ENCODE data around the gene STK4. TPM values are rescaled to one million over a fixed set of nuclear protein-coding genes. Genes with fewer than 3 reads are reported as not detected.
A peak's percentile ranks its signal among the peaks of the same experiment; 100 is the strongest.

The STK4 gene
- total RNA-seq, 1 donor from 2014 or later, result 15.8 TPM

DNA sequence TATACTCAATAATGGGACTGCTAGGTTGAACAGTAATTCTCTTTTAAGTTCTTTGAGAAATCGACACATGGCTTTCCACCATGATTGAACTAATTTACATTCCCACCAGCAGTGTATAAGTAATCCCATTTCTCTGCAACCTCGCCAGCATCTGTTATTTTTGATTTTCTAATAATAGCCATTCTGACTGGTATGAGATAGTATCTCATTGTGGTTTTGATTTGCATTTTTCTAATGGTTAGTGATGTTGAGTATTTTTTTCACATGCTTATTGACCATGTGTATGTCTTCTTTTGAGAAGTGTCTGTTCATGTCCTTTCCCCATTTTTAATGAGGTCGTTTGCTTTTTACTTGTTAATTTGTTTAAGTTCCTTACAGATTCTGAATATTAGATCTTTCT is 66.5 kb downstream of the STK4 start:
- no peak for ATAC-seq

DNA sequence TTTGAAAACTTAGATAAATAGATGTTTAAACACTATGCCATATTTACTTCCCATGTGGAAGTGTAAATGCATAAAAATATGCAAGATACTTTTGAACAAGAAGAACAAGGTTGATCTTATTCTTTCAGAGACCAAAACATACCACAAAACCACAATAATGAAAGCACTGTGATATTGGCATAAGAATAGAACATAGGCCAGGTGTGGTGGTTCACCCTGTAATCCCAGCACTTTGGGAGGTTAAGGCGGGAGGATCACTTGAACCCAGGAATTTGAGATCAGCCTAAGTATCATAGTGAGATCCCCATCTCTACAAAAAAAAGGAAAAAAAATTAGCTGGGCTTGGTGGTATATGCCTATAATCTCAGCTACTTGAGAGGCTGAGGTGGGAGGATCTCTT is 68.1 kb downstream of the STK4 start:
- ATAC-seq, result no peak

DNA sequence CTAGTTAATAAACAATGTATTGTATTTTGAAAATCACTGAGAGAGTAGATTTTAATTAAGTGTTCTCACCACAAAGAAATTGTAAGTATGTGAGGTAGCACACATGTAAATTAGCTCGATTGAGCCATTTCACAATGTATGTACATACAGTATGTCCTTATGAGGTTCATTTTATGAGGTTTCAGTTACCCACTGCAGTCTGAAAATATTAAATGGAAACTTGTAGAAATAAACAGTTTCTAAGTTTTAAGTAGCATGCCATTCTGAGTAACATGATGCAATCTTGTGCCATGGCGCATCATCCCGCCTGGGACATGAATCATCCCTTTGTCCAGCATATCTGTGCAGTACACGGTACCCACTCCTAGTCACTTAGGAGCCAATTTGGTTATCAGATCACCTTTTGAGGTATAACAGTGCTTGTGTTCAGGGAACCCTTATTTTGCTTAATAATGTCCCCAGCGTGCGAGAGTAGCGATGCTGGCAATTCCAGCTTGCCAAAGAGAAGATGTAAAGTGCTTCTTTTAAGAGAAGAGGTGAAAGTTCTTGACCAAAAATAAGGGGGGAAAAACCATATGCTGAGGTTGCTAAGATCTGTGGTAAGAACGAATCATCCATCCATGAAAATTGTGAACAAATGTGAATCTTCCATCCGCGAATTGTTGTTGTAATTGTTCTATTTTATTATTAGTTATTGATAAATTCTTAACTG is 69.9 kb downstream of the STK4 start:
- peak; percentile 63 for ATAC-seq

GRCh38 chr20:45037050-45037449 is 70.7 kb downstream of the STK4 start:
- ATAC-seq, result peak; percentile 49

DNA sequence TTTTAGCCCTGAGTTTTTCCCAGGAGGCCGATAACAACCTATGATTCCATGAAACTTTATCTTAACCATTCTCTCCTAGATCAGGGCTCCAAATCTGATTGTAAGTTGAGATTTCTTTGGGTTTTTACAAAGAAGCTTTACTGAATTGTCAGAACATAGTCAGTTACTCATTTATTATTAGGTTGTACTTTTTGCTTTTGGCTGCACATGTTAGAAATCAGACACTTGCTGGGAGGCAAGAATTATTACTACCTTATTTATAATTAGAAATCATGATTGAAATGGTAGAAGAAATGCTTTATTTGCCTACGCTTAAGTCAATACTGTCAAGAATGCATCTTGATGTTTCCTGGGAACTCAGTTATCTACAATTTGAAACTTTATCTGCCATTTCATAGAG is 71.3 kb downstream of the STK4 start:
- no peak for ATAC-seq

DNA sequence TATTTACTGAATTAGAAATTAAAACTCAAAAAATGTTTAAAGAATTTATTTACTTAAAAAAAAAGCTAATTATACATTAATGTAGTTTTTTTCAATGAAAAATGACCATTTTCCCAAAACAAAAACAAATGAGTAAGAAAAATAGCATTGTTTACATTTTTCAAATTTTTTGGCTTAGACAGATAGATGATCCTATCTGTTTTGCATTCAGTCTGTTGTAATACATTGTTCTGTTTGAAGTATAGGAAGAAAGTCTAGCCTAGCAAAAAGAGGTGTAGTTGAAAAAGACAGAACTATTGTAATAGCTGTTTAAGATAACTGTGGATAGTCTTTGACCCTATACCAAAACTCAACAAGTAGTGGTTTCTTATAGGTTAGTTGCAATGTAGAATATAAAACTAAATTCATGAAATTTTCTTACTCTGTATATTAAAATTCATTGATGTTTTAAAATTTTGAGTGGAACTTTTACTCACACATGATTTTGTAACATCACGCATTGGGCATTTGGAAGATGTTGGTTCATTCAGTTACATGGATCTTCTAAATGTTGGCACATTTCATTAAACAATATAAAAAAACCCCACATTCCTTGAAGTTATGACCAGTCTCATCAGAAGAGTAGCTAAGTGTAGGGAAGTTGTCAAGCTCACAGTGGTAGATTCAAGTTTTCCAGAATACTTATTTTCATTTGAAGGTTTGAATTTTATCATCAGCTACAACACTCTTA is 72.6 kb downstream of the STK4 start:
- ATAC-seq, result no peak

GRCh38 chr20:45039475-45039820 is 73.1 kb downstream of the STK4 start:
- no peak for ATAC-seq

DNA sequence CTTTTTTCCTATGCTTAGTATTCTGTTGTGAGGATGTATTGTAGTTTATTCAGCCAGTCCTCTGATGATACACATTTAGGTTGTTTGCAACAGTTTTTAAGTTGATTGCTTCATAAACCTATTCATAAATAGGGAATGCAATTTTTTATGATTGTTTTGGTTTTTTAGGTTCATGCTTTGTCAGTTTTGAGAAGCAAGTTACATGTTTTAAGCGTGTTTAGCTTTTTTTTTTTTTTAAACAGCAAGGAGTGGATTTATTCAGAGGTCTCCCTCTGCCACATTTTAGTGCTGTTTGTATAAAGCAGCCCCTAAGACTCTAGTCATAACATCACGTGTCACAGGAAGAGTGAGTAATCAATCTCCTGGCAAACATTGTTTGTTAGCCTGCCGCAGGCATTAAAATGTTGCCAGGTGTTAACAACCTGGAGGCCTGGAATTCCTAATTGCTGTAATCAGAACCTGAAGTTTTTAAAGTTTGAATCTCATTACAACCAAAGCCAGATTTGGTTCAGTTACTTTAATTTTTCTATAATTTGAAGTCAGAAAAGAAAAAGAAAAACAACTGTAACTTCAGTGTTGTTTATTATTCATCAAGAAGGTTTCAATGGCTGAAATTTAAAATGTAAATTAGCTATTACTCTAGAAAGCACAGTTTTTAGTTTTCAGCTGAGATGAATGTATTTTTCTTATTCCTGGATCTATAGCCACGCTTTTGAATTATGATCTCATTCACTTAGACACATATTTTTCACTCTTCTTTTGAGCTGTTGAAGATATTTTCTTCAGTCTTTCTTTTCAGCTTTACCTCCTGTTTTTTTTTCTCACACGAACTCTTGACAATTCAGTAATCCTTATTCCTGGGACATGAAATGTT is 75.4 kb downstream of the STK4 start:
- ATAC-seq, result no peak

DNA sequence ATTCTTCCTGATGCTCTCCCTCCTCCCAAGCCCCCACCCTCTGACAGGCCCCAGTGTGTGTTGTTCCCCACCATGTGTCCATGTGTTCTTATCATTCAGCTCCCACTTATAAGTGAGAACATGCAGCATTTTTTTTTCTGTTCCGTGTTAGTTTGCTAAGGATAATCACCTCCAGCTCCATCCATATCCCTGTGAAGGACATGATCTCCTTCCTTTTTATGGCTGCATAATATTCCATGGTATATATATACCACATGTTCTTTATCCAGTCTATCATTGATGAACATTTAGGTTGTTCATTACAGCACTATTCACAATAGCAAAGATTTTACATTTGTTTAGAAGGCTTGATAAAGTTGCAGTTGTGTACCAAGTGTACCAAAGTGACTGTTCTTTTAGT is 76.7 kb downstream of the STK4 start:
- no peak for ATAC-seq

- peak; percentile 79 for ATAC-seq
These were observed 77.8 kb downstream of the STK4 start for GRCh38 chr20:45044084-45044573.

- no peak for ATAC-seq
These were observed 78.3 kb downstream of the STK4 start for GRCh38 chr20:45044601-45045000.

- ATAC-seq, result no peak
These were observed 81.3 kb downstream of the STK4 start for GRCh38 chr20:45047581-45048119.

DNA sequence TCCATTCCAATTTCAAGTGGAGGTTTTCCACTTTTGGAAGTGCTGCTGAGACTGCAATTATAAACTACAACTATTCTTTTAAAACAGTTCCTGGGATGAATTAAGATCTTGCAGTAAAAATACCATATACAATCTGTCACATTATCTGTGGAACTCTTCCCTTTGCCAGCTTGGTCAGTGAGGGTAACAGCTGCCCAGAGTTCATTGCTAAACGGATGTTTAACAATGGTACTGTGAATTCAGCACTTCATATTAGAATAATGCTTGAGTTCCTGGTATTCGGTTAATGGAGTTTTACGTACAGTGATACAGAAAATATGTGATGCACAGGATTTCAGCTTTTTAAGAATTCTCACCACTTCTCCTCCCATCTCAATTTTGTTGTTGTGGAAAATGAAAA is 83.1 kb downstream of the STK4 start:
- no peak for ATAC-seq

- no peak for ATAC-seq
These were observed 83.7 kb downstream of the STK4 start for GRCh38 chr20:45049904-45050471.

GRCh38 chr20:45051204-45052060 is 85.1 kb downstream of the STK4 start:
- no peak for ATAC-seq

GRCh38 chr20:45052698-45053429 is 86.6 kb downstream of the STK4 start:
- ATAC-seq, result no peak

DNA sequence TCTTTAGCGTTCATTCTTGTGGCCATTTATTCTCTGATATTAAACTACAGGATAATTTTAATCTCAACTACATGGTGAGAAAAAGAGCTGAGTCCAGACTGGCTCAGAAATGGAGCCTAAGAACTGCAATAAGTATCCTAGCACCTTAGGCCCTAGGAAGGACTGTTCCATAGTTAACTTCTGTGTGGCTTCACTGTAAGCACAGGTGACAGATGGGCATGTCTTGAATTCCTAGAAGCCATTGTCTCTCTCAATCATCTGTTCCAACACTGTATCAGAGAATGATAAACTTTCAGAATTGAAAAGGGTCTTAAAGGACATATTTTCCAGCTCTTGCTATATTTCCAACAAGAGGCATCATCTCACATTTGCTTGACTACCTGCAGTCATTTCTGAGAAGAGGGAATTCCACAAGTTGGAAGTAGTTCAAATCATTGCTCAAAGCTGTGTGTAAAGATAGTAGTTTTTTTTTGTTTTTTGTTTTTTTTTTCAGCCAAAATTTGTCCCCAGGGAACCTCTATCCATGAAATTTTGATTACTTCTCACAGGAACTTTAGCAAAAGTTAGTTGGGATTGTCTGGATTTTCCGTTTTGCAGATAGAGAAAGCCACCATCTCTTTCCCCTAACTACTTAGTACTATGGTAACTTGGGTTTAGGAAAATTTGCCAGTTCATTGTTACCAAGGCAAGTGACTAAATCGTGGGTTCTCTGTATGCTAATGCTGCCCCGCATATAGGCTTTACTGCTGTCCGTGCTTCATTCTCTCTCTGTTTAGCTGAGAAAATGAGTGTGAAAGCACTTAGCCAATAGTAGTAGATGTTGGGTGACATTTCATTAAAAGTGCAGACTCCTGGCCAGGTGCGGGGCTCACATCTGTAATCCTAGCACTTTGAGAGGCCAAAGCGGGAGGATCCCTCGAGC is 87.4 kb downstream of the STK4 start:
- ATAC-seq, result no peak

DNA sequence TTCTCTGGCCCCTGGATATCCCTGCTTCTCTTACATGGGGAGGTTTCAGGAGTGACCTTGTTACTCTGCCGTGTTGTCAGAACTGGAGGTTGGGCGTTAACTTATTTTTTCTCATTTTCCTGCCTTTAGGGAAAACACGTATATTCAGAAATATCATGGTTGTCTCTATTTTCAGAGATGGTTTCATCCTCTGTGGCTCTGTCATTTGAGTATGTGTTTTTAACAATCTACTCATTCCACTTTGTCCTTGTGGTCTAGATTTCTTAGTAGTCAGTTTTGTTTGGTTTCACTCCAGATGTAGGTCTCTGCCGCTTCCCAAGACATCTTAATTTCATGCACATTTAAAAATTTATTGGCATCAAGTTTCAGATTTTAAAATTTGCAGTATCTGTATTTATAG is 88.7 kb downstream of the STK4 start:
- ATAC-seq, result no peak

DNA sequence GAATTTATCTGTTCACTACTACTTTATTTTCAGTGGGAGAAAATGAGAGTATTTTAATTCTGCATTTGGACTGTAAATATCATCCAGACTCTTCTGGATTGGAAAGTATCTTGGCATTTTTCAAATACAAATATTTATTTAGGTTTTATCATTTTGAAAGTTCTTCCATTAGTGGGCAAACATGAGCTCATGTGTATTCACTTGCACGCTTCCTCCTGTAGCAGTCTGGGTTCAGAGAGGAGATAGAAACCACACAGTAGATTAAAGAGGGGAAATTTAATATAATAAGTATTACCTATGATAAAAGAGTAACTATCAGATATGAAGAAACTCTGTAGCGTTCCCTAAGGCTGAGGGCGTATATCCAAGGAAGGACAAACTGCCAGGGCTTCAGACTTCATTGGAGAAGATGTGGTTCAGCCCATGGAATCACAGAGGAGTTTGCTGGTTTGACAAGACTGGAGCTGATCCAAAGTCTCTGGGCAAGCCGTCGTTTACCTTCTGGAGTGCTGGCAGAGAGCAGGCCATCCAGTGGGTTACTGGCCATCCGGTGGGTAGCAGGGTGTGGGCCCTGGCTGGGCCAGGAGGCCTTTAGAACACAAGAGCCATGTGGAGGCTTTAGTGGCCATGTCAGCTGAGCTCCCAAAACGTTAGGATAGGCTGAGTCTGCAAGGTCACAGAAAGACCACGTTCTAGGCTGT is 90.3 kb downstream of the STK4 start:
- ATAC-seq, result no peak
